ENCODE data around the gene MTUS2. TPM values are rescaled to one million over a fixed set of nuclear protein-coding genes. Genes with fewer than 3 reads are reported as not detected.

The MTUS2 gene
- total RNA-seq, 1 experiment from 2014 or later = 0.35 TPM

DNA sequence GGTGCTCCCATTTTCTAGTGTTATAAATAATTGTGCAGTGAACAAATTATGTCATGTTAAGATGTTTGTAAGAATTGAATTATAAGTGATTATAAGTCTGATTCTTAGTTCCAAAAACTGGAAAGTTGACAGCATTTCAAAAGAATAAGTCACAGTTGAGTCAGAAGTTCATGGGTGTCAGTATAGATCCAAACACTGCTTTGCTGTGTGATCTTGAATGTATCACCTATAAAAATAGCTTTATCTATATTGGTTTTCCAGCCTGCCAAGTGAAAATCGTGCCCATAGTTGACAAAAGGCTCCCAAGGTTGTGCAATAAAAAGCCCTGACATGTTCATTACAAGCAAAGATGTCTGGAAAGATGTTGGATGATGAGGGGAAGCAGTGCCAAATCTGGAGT, 336.0 kb downstream of the MTUS2 start:
- Histone ChIP-seq H3K4me1 (ENCODE audit: insufficient read depth, low read length) (no peaks in the 10 kb centered on the region), H2BK20ac (ENCODE audit: low read depth, low read length, poor library complexity, severe bottlenecking) (no peak overlapping the region), H4K5ac (ENCODE audit: insufficient read length, low read depth, low read length) (no peak overlapping the region), H3K56ac (ENCODE audit: insufficient read length, low read depth, low read length) (no peak overlapping the region), H4K20me1 (ENCODE audit: control insufficient read depth, insufficient read depth, insufficient read length) (no peaks in the 10 kb centered on the region), H3K18ac (ENCODE audit: insufficient read length, low read depth, low read length) (no peak overlapping the region), H2BK120ac (ENCODE audit: low read depth, low read length, poor library complexity, severe bottlenecking) (no peak overlapping the region), H3K4ac (ENCODE audit: low read depth, low read length) (no peak overlapping the region), H3K9ac (ENCODE audit: extremely low read depth, insufficient read length, low read length) (no peak overlapping the region), H2AK5ac (ENCODE audit: insufficient read length, low read length) (no peak overlapping the region), H2AFZ (ENCODE audit: low read length) (no peak overlapping the region), H3K4me2 (ENCODE audit: insufficient read depth, insufficient read length, low read length) (no peak overlapping the region), H3K79me1 (ENCODE audit: insufficient read depth, low read depth, low read length, poor library complexity, severe bottlenecking) (no peaks in the 10 kb centered on the region), H2BK5ac (ENCODE audit: insufficient read length, low read length) (no peak overlapping the region), H3K9me3 (ENCODE audit: control insufficient read depth, low read depth, low read length) (no peaks in the 10 kb centered on the region), H3K79me2 (ENCODE audit: insufficient read depth, low read length) (no peaks in the 10 kb centered on the region), H3T11ph (ENCODE audit: low read length) (no peak overlapping the region), H4K8ac (replicated peaks; ENCODE audit: insufficient read length, low read depth, low read length) (no peak overlapping the region), H2BK12ac (ENCODE audit: insufficient read length, low read depth, low read length) (no peak overlapping the region), H2BK15ac (ENCODE audit: low read depth, low read length) (no peak overlapping the region), H3K14ac (ENCODE audit: insufficient read depth, low read length) (no peak overlapping the region), H3K23ac (ENCODE audit: insufficient read length, low read depth, low read length) (no peak overlapping the region), H3K23me2 (ENCODE audit: insufficient read length, low read depth, low read length, poor library complexity, severe bottlenecking) (no peaks in the 10 kb centered on the region), H4K91ac (ENCODE audit: insufficient read length, low read depth, low read length) (no peak overlapping the region), H3K27ac (ENCODE audit: insufficient read length, low read depth, low read length) (no peak overlapping the region), H3K27me3 (ENCODE audit: insufficient read depth, low read length) (no peaks in the 10 kb centered on the region)
- no peak overlapping the region; a peak in 1 of 7 replicates for H3K27ac Mint-ChIP-seq
- H3K4me1 Mint-ChIP-seq = no peaks in the 10 kb centered on the region
- WGBS (ENCODE audit: extremely low coverage, insufficient read length, low lambda C conversion rate) = no CpG with 5 or more reads among the region's 1 CpG
- TF ChIP-seq, protein P1, sequence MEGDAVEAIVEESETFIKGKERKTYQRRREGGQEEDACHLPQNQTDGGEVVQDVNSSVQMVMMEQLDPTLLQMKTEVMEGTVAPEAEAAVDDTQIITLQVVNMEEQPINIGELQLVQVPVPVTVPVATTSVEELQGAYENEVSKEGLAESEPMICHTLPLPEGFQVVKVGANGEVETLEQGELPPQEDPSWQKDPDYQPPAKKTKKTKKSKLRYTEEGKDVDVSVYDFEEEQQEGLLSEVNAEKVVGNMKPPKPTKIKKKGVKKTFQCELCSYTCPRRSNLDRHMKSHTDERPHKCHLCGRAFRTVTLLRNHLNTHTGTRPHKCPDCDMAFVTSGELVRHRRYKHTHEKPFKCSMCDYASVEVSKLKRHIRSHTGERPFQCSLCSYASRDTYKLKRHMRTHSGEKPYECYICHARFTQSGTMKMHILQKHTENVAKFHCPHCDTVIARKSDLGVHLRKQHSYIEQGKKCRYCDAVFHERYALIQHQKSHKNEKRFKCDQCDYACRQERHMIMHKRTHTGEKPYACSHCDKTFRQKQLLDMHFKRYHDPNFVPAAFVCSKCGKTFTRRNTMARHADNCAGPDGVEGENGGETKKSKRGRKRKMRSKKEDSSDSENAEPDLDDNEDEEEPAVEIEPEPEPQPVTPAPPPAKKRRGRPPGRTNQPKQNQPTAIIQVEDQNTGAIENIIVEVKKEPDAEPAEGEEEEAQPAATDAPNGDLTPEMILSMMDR (conservative IDR thresholded peaks at IDR 0.05) = no peak
- peaks cover 0 to 6% (median 5%) of the 10 kb centered on the region in 3 experiments; a peak in 4 of 7 replicates for H3K36me3 Mint-ChIP-seq (ENCODE audit: insufficient read depth in 1 of 3, low read depth in 3 of 3)
- DNase-seq = no peak
- peaks cover 6% of the 10 kb centered on the region for H3K27me3 Mint-ChIP-seq (ENCODE audit: low read depth)
- peaks cover 6 to 8% of the 10 kb centered on the region in 2 experiments for H3K9me3 Mint-ChIP-seq
- no peak overlapping the region for H3K4me3 Mint-ChIP-seq

Data from H9 (cell line).